HG02970 (cell line): ENCODE data around the gene S100A6.

Experiments
- ATAC-seq: cut with Tn5 transposase; IDR thresholded peaks from one replicate; pipeline ENCODE4 v1.9.1; 2021; ENCODE audit warnings: mild to moderate bottlenecking, moderate library complexity, moderate number of reproducible peaks; ENCODE audit not compliant: unreplicated experiment, low FRiP score

S100A6 gene

GRCh38 chr1:153509036-153509435 is 26.8 kb downstream of the S100A6 start:
- no peak for ATAC-seq

- ATAC-seq, result no peak
Measured at GRCh38 chr1:153507926-153508583, 27.7 kb downstream of the S100A6 start.

- no peak for ATAC-seq
Measured at GRCh38 chr1:153506831-153507413, 28.9 kb downstream of the S100A6 start.

GRCh38 chr1:153506386-153506785 is 29.4 kb downstream of the S100A6 start:
- ATAC-seq, result no peak

GRCh38 chr1:153505576-153505975 is 30.2 kb downstream of the S100A6 start:
- no peak for ATAC-seq

GRCh38 chr1:153503766-153504165 is 32.0 kb downstream of the S100A6 start:
- no peak for ATAC-seq

- ATAC-seq, result no peak
Measured at GRCh38 chr1:153498746-153499145, 37.0 kb downstream of the S100A6 start.

- ATAC-seq, result no peak
Measured at GRCh38 chr1:153495536-153495935, 40.3 kb downstream of the S100A6 start.

- no peak for ATAC-seq
Measured at GRCh38 chr1:153494976-153495535, 40.7 kb downstream of the S100A6 start.

- no peak for ATAC-seq
Measured at GRCh38 chr1:153493343-153493960, 42.3 kb downstream of the S100A6 start.

- ATAC-seq, result no peak
Measured at GRCh38 chr1:153490272-153491051, 45.3 kb downstream of the S100A6 start.

- ATAC-seq, result no peak
Measured at GRCh38 chr1:153488731-153489130, 47.1 kb downstream of the S100A6 start.

GRCh38 chr1:153487707-153488106 is 48.1 kb downstream of the S100A6 start:
- no peak for ATAC-seq

GRCh38 chr1:153485863-153486262 is 49.9 kb downstream of the S100A6 start:
- ATAC-seq, result no peak
